Bronchial epithelial cell (primary cell): Measurements from ENCODE around the gene FARP1. TPM values are rescaled to one million over a fixed set of nuclear protein-coding genes. Genes with fewer than 3 reads are reported as not detected.
A peak's percentile ranks its signal among the peaks of the same experiment; 100 is the strongest.

Experiments used
- DNase-seq: peaks from one replicate; pipeline ENCODE4 v3.0.0-alpha.2; 2010; ENCODE audit warnings: low read depth
- FAIRE-seq: peaks from 2 replicates; lab custom pipeline; 2011; peaks lifted over from hg19 to GRCh38; lab: Jason Lieb, UNC
- H3K27me3 ChIP-seq: 2 replicates; pipeline ENCODE4 v1.5.1; 2011; ENCODE audit warnings: low read length; ENCODE audit not compliant: control insufficient read depth, insufficient read depth
- H3K36me3 ChIP-seq: 2 replicates; pipeline ENCODE4 v1.5.1; 2011; ENCODE audit warnings: low read length; ENCODE audit not compliant: control insufficient read depth, insufficient read depth
- H3K4me3 ChIP-seq: 2 replicates; pipeline ENCODE4 v1.5.1; 2011; ENCODE audit warnings: mild to moderate bottlenecking, low read depth, low read length, control low read depth
- total RNA-seq: library from RNA; depleted of rRNA; stranded (reverse); fragments of >200 nt; gene quantifications from 2 replicates; pipeline ENCODE4 v1.2.1, GENCODE V29; 2014
- TF ChIP-seq, protein P1 (sequence below): IDR thresholded peaks from 2 replicates; pipeline ENCODE4 v1.5.1; 2011; ENCODE audit warnings: mild to moderate bottlenecking, moderate library complexity, low read length, control low read depth, inconsistent platforms; ENCODE audit not compliant: insufficient read depth, severe bottlenecking

FARP1 gene
- total RNA-seq, 1 donor from 2014 or later: 11.1 TPM

DNA sequence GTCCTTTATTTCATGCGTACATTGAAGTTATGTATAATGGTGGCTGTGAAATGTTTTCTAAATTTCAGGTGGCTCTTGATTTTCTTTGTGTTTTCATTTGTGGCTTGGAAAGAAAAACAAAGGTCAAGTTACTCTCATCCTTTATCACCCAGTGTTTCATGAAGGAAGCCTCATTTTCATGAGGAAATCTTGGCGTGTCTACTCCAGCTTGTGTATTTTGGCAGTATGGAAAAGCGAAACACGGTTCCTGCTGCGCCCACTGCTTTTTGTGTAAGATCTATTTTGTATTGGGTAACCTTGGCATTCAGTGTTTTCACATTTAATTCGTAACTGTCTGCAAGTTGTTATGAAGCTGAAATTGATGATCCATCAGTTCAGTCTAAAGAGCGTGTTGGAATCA, 181.2 kb downstream of the FARP1 start:
- TF ChIP-seq, protein P1, sequence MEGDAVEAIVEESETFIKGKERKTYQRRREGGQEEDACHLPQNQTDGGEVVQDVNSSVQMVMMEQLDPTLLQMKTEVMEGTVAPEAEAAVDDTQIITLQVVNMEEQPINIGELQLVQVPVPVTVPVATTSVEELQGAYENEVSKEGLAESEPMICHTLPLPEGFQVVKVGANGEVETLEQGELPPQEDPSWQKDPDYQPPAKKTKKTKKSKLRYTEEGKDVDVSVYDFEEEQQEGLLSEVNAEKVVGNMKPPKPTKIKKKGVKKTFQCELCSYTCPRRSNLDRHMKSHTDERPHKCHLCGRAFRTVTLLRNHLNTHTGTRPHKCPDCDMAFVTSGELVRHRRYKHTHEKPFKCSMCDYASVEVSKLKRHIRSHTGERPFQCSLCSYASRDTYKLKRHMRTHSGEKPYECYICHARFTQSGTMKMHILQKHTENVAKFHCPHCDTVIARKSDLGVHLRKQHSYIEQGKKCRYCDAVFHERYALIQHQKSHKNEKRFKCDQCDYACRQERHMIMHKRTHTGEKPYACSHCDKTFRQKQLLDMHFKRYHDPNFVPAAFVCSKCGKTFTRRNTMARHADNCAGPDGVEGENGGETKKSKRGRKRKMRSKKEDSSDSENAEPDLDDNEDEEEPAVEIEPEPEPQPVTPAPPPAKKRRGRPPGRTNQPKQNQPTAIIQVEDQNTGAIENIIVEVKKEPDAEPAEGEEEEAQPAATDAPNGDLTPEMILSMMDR: no peak
- Histone ChIP-seq H3K4me3 (no peak overlapping the region), H3K36me3 (no peaks in the 10 kb centered on the region), H3K27me3 (no peaks in the 10 kb centered on the region)
- no peak for DNase-seq
- no peak for FAIRE-seq

DNA sequence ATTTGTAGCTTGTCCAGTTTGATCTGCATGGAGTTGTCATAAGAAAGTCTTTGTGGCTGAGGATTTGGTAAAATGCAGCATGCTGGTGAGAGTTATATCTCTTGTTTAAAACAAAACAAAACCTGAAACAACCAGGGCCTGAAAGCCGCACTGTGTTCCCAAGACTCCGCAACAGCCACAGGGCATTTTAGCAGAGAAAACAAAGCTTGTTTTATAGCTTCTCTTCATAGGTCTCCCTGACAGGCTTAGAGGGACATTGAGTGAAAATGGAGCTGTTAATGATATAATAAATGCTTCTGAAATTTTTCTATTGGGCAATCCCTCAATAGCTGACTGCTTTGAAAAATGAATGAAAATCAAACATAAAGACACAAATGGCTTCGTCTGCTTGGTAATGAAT, 182.8 kb downstream of the FARP1 start:
- H3K27me3 ChIP-seq: no peaks in the 10 kb centered on the region
- H3K4me3 ChIP-seq: no peak overlapping the region
- TF ChIP-seq, protein P1: no peak
- FAIRE-seq (no peak), DNase-seq (no peak)
- no peaks in the 10 kb centered on the region for H3K36me3 ChIP-seq

DNA sequence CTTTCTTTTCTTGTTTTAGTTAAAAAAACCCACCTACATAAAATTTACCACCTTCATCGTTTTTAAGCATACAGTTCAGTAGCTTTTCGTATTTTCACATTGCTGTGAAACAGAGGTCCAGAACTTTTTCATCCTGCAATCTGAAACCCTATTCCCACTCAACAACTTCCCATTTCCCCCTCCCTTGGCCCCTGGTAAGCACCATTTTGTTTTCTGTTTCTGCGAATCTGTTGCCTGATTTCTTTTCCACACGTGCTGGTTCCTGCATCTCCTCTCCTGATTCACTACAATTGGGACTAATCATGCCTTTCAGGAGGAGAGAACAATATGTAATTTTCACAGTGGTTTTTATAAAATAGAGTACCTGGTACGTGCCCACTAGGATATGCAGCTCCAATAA, 183.4 kb downstream of the FARP1 start:
- no peak overlapping the region for H3K4me3 ChIP-seq
- DNase-seq (no peak), FAIRE-seq (no peak)
- H3K36me3 ChIP-seq: no peaks in the 10 kb centered on the region
- no peaks in the 10 kb centered on the region for H3K27me3 ChIP-seq
- TF ChIP-seq, protein P1: no peak

DNA sequence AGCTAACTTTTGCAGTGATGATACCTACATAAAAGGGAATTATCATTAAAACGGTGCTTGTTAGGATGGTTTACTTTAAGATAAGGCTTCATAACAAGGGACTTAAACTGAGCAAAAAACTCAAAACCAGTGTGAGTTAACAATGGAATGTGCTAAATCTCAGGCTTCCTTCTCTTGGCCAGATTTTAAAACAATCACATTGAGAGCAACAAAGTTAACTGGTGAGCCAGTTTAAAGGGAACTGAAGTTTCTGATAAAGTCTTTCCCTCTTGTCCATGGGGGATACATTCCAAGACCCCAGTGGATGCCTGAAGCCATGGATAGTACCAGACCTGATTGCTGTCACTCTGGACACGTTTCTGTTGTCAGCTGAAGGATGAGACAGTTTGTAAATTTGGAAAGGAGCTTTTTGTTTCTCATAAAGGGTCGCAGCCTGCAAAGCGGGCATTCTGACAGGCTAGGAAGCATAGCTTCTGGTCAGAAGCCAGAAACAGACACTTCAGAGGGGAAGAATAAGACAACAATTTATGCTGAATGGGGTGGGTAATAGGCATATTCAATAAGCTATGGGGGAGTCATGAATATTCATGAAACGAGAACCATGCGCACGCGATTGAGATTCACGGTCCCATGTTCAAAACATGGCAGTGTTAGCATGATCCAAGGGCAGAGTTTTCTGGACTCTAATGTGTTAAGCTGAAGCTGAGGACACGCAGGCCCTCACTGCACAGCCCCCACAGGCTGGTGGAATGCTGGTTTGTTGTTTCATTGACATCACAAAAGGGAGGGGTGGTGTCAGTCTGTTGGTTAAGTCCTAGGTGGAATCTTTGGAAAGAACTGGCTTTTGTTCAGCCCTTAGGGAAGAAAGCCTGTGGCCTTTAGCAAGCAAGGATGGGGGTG, 184.7 kb downstream of the FARP1 start:
- no peaks in the 10 kb centered on the region for H3K36me3 ChIP-seq
- DNase-seq (no peak), FAIRE-seq (peak; percentile 80)
- H3K4me3 ChIP-seq: no peak overlapping the region
- no peaks in the 10 kb centered on the region for H3K27me3 ChIP-seq
- TF ChIP-seq, protein P1: no peak

DNA sequence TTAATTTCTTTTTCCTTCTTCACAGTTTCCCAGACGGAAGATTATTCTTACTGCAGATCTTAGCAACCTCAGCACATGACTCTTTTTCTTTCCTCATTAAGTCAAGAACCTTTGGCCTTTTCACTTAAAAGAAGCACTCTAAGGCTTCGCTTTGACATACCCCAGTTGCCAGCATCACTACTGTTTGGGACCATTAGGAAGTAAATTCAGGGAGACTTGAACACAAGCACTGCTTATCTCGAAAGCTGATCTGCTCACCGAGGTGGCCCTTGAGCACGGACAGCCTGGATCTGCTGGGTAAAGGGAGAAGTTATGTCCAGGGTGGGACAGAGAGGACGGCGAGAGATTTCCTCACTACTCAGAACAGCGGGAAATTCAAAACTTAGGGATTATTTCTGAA, 185.6 kb downstream of the FARP1 start:
- TF ChIP-seq, protein P1: no peak
- H3K27me3 ChIP-seq: no peaks in the 10 kb centered on the region
- DNase-seq: no peak
- H3K4me3 ChIP-seq: no peak overlapping the region
- no peaks in the 10 kb centered on the region for H3K36me3 ChIP-seq
- no peak for FAIRE-seq

DNA sequence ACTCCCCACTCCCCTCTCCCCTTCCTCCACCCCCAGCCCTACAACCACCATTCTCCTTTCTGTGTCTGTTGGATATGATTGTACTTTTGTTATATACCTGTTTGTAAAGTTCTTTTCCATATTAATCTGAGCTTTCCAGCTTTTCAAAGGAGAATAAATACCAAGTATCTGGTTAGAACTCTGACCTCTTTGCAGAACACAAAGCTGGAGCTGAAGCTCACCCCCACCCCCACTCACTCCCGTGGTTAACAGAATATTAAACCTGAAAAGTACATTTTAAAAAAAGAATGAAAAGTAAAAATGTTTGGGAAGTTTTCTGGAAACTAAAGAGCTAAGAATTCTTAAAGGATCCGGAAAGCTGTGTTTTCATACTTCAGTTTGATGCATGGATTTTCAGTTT, 189.3 kb downstream of the FARP1 start:
- FAIRE-seq (no peak), DNase-seq (no peak)
- H3K27me3 ChIP-seq: no peaks in the 10 kb centered on the region
- H3K4me3 ChIP-seq: no peak overlapping the region
- no peaks in the 10 kb centered on the region for H3K36me3 ChIP-seq
- TF ChIP-seq, protein P1: no peak
